GM18519 (cell line): ENCODE results near the gene PRUNE2.
A peak's percentile ranks its signal among the peaks of the same experiment; 100 is the strongest.
"Not testable (repeated sequence)": the region's sequence is repeated elsewhere in the genome, so short reads cannot be mapped to it uniquely, and the experiment has no call there.

Experiments
- ATAC-seq: cut with Tn5 transposase; IDR thresholded peaks from one replicate; pipeline ENCODE4 v1.9.1; 2021; ENCODE audit warnings: mild to moderate bottlenecking, moderate library complexity; ENCODE audit not compliant: unreplicated experiment, low FRiP score

The PRUNE2 gene

GRCh38 chr9:76873056-76873792 is 32.7 kb downstream of the PRUNE2 start:
- no peak for ATAC-seq

GRCh38 chr9:76868897-76869296 is 37.0 kb downstream of the PRUNE2 start:
- no peak for ATAC-seq

GRCh38 chr9:76866689-76867088 is 39.2 kb downstream of the PRUNE2 start:
- no peak for ATAC-seq

GRCh38 chr9:76863832-76864231 is 42.1 kb downstream of the PRUNE2 start:
- ATAC-seq = no peak

GRCh38 chr9:76859860-76860259 is 46.1 kb downstream of the PRUNE2 start:
- no peak for ATAC-seq

- ATAC-seq = not testable (repeated sequence)
Observed at GRCh38 chr9:76858248-76858647, 47.7 kb downstream of the PRUNE2 start.

GRCh38 chr9:76856016-76856415 is 49.9 kb downstream of the PRUNE2 start:
- no peak for ATAC-seq

- no peak for ATAC-seq
Observed at GRCh38 chr9:76855015-76855414, 50.9 kb downstream of the PRUNE2 start.

GRCh38 chr9:76852026-76852425 is 53.9 kb downstream of the PRUNE2 start:
- ATAC-seq = no peak

- ATAC-seq = no peak
Observed at GRCh38 chr9:76846297-76846696, 59.6 kb downstream of the PRUNE2 start.

- ATAC-seq = no peak
Observed at GRCh38 chr9:76845254-76845653, 60.7 kb downstream of the PRUNE2 start.

- no peak for ATAC-seq
Observed at GRCh38 chr9:76835571-76836283, 70.2 kb downstream of the PRUNE2 start.

- no peak for ATAC-seq
Observed at GRCh38 chr9:76828447-76828846, 77.5 kb downstream of the PRUNE2 start.

- no peak for ATAC-seq
Observed at GRCh38 chr9:76827296-76828080, 78.4 kb downstream of the PRUNE2 start.

- ATAC-seq = no peak
Observed at GRCh38 chr9:76820431-76820830, 85.5 kb downstream of the PRUNE2 start.

- no peak for ATAC-seq
Observed at GRCh38 chr9:76818271-76818670, 87.6 kb downstream of the PRUNE2 start.

- no peak for ATAC-seq
Observed at GRCh38 chr9:76817489-76817888, 88.4 kb downstream of the PRUNE2 start.

GRCh38 chr9:76812591-76812990 is 93.3 kb downstream of the PRUNE2 start:
- no peak for ATAC-seq

- ATAC-seq = peak; percentile 79
Observed at GRCh38 chr9:76810377-76810957, 95.4 kb downstream of the PRUNE2 start.

GRCh38 chr9:76808636-76809035 is 97.3 kb downstream of the PRUNE2 start:
- no peak for ATAC-seq

GRCh38 chr9:76803762-76804161 is 102.2 kb downstream of the PRUNE2 start:
- ATAC-seq = no peak
